Sigmoid colon (tissue), 4 donors: Measurements from ENCODE around the gene BAHCC1.

ENCODE experiments used
- POLR2A ChIP-seq, 2 donors: fragments of 450-650 bp; IDR thresholded peaks; one replicate each; pipeline ENCODE4 v1.6.1; 2016; ENCODE audit warnings: antibody characterized with exemption in 2 of 2, mild to moderate bottlenecking in 2 of 2, moderate library complexity in 2 of 2
- POLR2AphosphoS5 ChIP-seq, 4 donors: sonication (generic); formaldehyde crosslinking; IDR thresholded peaks; one replicate each; pipeline ENCODE4 v1.6.1; 2017; ENCODE audit warnings: antibody characterized with exemption in 4 of 4
- TF ChIP-seq, protein P1 (sequence below), 4 experiments: fragments of 450-650 bp in 3 of 4; fragments of 200-600 bp in 1 of 4; IDR thresholded peaks; one replicate each; pipeline ENCODE4 v1.5.1; 2016 to 2019; ENCODE audit warnings: antibody characterized with exemption in 4 of 4, mild to moderate bottlenecking in 3 of 4, moderate library complexity in 2 of 4

GRCh38 chr17:81442791-81443190 is 47.5 kb downstream of the BAHCC1 start:
- TF ChIP-seq POLR2A (IDR thresholded peaks at IDR 0.05) (no peak), POLR2AphosphoS5 (IDR thresholded peaks at IDR 0.05) (no peak)
- TF ChIP-seq, protein P1, sequence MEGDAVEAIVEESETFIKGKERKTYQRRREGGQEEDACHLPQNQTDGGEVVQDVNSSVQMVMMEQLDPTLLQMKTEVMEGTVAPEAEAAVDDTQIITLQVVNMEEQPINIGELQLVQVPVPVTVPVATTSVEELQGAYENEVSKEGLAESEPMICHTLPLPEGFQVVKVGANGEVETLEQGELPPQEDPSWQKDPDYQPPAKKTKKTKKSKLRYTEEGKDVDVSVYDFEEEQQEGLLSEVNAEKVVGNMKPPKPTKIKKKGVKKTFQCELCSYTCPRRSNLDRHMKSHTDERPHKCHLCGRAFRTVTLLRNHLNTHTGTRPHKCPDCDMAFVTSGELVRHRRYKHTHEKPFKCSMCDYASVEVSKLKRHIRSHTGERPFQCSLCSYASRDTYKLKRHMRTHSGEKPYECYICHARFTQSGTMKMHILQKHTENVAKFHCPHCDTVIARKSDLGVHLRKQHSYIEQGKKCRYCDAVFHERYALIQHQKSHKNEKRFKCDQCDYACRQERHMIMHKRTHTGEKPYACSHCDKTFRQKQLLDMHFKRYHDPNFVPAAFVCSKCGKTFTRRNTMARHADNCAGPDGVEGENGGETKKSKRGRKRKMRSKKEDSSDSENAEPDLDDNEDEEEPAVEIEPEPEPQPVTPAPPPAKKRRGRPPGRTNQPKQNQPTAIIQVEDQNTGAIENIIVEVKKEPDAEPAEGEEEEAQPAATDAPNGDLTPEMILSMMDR (IDR thresholded peaks at IDR 0.05): no peak
